Measurements from ENCODE around the gene CCDC57.
A peak's percentile ranks its signal among the peaks of the same experiment; 100 is the strongest.
"Not testable (repeated sequence)": the region's sequence is repeated elsewhere in the genome, so short reads cannot be mapped to it uniquely, and the experiment has no call there.

CCDC57 gene

DNA sequence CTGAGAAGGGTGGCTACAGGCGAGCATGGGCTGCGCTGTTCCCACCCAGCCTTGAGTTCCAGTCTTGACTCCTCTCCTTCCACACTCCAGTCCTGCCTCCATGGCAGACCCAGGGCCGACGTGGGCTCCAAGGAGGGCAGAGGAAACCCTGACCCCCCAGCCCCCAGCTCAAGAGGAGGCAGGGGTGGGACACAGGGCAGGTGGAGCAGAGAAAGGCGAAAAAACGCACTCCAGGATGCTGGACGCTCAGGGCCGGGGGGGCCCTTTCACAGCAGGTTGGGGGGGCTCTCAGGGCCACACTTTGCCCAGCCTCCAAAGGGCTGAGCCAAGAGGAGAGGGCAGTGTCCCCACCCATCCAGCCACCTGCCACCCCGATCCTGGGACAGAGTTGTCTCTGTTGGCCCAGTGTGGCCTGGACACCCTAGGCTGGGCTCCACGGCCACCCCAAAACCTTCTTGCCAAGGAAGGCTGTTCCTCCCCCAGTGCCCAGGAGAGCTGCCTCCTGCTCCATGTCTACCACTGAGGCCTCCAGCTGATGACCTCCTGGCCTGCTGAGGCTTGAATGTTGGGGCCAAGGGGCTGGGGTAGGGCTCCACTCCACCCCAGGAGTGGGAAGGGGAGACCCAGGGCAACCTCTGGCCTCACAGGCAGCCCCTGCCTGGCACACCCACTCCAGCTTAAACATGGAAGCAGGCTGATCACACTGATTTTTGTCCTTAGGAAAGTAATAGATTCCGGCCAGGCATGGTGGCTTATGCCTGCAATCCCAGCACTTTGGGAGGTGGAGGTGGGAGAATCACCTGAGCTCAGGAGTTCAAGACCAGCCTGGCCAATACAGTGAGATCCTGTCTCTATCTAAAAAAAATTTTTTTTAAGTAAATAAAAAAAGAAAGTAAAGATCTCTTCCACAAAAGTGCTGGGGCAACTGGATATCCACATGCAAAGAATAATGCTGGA, 7.4 kb upstream of the CCDC57 start:
- DNase-seq, result no peak

DNA sequence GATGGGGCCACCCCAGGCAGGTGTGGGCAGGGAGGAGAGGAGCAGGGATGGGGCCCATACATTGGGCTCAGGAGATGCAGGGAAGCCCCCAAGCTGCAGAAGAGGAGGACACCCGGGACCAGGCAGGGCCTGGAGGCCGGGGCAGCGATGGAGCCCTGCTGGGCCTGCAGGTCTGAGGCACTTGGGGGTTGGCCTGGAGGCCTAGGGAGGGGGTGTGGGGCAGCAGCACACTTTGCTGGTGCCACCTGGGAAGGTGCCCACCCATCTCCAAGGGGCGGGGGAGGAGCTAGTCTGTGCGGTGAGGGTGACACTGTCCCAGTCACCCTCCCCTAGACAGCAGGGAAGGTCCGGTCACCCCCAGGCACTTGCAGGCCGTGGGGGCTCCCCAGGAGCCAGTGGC, 6.4 kb upstream of the CCDC57 start:
- no peak for DNase-seq

DNA sequence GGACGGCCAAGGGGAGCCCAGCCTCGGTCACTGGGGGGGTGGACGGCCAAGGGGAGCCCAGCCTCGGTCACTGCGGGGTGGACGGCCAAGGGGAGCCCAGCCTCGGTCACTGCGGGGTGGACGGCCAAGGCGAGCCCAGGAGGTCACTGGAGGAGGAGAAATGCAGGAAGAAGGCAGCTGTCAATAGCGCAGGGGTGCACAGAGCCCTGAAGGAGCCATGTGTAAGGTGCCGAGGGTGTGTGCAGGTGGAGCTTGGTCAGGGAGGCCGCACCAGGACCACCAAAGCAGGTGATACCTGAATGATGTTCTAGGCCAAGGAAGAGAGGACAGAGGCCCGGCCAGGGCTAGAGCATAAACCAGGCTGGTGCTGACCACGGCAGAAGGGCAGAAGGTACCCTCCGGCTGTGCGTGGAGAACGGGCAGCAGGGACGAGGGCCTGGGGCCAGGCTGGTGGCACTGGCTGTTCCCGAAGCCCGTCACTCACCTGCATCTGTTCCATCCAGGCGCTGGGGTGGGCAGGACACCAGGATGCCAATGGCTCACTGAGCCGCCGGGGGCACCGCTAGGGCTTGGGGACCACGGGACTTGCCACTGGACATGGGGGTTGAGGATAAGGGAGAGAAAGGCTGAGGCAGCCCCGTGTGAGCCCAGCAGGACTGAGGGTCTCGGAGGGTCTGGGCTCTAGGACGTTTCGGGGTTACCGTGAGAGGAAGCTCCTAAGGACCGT, 5.9 kb upstream of the CCDC57 start:
- no peak for DNase-seq

DNA sequence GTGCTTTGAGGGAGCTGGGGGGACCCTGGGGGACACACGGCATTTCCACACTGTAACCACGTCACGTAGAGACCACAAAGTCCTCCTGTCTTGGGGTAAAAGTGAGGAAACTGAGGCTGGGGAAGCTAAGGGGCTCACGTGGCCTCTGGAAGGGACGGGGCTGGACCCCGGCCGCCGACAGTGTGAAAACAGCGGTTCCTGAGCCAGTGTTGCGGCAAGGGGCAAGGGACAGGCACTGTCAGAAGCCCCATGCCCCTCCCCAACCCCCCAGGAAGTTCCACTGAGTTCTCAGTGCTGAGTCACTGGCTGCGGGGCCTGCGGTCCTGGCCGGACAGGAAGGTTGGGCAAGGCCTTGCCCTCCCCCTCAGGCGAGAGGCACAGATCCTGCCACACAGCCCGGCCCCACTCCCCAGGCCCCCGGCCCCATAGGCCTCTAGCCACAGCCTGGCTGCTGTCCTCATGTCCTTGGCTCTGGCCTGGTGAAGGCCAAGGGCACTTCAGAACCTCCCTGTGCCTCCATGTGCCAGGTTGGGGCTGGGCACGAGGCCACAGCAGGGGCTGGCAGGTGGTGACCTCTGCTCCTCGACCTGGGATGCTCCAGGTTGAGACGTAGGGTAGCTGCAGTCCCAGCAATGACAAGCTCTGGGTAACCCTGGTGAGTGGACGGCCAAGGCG, 5.0 kb upstream of the CCDC57 start:
- peak; percentile 77 for DNase-seq

DNA sequence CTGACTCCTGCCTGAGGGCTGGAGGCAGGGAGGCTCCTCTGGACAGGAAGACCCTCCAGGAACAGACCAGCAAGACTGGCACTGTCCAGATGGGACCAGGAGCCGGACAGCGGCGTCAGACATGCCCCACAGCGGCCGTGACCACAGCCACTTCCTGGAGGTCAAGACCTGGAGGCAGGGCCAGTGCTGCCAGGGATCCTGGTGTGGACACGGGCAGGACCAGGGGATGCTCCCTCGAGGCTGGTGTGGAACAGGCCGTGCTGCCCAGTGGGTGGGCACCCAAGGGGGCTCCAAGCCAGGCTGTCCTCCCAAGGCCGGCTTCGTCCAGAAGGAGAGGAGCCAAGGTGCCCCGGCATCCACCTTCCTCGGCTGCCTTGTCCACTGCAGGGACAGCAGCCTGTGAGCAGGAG, 4.5 kb upstream of the CCDC57 start:
- DNase-seq, result no peak

DNA sequence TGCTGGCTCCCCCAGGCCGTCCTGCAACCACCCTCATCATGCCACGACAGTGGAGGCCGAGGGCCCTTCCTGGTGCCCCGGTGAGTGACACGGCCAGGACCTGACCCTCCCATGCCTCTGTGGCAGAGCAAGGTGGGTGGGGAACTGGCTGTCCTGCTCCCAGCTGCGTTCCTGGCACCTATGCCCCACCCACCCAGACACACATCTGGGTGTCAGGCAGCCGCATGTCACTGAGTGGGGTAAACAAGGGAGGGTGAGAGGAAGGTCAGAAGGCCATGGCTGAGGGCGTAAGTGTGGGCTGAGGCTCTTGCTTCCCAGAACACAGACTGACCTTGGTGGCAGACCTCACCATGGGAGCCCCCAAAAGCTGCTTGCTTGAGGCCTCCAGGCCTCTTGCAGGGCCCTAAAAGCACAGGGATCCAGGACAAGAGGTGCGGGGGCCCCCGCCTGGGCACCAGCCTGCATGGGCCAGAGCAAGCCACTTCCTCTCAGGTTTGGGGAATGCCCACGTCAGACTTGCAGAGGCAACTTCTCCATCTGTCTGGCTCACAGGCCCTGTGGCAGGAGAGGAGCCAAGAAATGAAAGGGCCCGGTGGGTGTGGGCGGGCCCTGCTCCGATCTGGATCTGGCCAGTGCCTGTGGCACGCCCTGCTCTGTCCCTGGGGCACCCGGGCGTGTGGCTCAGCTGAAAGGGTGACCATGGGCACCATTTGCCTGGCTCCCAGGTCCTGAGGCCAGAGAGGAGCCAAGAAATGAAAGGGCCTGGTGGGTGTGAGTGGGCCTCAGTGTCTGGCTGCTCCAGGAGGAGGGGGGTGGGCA, 3.9 kb upstream of the CCDC57 start:
- peak; percentile 85 for DNase-seq

DNA sequence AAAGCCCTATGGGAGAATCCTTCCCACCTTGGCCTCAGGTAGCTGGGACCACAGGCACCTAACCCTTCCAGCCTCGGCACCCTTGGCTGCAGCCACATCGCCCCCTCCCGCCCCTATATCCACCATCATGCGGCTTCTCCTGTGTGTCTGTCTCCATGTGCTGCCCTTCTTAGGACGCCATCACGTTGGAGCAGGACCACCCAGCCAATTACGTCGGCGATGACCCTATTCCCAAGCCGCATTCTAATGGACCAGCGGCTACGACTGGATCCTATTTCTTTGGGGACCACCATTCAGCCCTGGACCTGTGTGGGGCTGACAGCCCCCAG, 3.3 kb upstream of the CCDC57 start:
- no peak for DNase-seq

DNA sequence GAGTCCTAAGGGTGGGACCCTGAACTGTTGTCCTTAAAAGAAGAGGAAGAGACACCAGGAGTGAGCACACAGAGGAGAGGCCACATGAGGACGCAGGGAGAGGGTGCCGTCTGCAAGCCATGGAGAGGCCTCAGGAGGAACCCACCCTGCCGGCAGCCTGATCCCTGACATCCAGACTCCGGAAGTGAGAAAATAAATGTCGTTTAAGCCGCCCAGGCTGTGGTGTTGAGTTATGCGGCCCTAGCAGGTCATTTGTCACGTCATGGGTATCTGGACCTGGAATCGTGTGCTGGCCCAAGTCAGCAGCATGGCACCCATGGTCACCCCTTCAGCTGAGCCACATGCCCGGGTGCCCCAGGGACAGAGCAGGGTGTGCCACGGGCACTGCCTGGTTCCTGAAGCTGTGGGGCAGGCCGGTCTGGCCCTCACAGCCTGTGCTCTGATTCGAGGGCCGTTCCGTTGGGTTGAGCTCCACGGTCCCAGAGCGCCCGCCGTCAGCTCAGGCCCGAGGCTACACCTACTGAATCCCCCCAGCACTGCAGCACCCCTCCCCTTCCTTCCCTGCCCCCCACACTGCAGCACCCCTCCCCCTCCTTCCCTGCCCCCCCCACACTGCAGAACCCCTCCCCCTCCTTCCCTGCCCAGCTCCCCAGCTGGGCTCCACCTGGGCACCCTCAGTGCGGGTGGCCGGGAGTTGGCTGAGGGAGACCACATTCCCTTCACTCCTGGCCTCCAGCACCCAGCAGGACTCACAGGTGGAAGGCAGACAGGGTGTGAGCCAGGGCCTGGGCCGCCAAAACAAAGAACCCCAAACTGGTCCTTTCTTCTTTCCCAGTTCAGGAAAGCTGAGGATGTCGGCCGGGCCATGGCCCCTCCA, 2.7 kb upstream of the CCDC57 start:
- DNase-seq, result no peak

DNA sequence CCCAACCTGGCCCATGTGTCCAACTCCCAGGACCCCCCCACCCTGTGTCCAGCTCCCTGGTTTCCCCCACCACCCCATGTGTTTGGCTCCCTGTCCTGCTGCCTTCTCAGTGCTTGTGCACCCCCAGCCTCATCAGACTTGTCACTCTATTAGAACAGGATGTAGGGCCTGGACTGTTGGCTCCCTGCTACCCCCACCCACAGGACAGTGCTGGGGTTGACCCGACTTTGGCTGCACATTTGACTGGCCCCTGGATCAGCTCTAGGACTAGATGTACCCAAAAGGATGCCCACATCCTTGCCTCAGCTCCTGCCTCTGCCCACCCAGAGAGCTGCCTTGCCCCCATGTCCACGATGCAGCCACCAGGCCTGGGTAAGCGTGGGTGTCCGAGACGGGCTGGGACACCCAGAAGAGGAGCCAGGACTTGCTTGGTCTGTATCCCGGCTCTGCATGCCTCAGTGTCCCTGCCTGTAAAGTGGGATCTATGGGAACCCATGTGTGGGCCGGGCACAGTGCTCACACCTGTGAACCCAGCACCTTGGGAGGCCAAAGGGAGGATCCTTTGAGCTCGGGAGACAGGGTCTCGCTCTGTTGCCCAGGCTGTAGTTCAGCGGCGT, 1.5 kb upstream of the CCDC57 start:
- DNase-seq, result no peak

DNA sequence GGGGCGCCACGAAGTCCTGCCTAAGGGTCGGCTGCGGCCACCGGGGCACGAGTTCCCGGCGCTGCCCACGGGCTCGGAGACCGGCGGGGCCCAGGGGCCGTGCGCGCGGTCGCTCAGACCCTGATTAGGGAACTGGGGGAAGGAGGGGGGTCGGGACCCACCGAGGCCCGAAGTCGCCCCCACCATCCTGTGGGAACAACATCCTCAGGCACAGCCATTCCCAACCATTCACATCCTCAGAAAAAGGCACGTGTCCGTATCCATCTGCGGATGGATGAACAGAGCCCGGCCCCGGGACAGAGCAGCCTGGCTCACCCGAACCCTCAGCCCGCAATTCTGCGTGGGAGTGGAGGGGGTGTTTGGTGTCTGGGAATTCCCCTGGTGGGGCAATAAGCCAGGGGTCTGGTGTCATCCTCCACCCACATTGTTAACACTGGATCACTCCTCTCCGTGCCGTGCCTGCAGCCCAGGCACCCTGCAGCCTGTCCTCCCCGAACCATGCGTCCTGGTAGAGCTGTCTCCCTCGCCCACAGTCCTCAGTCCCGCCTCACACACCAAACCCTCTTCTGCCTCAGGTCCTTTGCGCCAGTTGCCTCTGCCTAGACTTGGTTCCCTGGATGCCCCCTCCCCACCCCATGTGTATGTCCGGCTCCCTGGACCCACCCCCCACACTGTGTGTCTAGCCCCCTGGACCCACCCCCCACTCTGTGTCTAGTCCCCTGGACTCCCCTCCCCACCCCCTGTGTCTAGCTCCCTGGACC, 789 bp upstream of the CCDC57 start:
- peak; percentile 66 for DNase-seq

DNA sequence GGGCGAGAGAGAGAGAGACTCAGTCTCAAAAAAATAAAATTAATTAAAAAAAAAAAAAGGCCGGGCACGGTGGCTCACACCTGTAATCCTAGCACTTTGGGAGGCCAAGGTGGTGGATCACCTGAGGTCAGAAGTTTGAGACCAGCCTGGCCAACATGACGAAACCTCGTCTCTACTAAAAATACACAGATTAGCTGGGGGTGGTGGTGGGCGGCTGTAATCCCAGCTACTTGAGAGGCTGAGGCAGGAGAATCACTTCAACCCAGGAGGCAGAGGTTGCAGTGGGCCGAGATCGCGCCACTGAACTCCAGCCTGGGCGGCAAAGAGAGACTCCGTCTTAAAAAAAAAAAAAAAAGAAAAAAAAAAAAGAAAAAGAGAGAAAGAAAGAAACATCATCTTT, 2.0 kb downstream of the CCDC57 start:
- DNase-seq, result not testable (repeated sequence)

DNA sequence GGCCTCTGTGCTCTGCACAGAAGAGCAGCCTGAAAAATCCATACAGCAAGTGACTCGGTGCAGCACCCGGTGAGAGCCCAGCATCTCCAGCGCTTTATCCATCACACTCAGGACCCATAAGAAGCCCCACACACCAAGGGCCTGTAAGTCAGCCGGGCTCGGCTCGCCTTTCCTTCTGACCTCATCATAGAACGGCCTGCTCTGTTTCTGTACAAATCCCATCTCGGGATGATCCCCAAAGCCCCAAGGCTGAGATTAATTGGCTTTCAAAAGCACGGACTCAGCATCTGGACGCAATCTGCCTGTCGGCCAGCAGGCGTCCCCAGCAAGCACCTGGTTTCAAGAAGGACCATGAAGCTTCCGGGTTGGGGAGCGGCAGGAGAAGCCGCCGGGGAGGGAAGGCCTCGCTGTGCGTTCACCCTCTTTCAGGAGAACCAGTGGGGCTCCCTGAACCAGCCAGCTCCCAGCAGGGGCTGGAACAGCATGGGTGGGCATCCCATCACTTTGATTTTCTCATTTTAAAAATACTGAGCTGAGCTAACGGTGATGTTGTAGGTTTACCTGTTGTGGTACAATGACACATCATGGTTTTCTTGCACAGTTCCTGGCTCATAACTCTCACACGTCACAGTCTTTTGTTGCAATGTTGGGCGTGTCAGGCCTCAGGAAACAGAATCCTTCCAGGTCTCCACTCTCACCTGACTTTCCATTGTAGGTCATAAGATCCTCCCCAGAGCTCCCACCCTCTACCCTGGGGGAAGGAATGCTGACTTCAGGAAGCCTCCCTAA, 6.7 kb downstream of the CCDC57 start:
- DNase-seq, result peak; percentile 83

DNA sequence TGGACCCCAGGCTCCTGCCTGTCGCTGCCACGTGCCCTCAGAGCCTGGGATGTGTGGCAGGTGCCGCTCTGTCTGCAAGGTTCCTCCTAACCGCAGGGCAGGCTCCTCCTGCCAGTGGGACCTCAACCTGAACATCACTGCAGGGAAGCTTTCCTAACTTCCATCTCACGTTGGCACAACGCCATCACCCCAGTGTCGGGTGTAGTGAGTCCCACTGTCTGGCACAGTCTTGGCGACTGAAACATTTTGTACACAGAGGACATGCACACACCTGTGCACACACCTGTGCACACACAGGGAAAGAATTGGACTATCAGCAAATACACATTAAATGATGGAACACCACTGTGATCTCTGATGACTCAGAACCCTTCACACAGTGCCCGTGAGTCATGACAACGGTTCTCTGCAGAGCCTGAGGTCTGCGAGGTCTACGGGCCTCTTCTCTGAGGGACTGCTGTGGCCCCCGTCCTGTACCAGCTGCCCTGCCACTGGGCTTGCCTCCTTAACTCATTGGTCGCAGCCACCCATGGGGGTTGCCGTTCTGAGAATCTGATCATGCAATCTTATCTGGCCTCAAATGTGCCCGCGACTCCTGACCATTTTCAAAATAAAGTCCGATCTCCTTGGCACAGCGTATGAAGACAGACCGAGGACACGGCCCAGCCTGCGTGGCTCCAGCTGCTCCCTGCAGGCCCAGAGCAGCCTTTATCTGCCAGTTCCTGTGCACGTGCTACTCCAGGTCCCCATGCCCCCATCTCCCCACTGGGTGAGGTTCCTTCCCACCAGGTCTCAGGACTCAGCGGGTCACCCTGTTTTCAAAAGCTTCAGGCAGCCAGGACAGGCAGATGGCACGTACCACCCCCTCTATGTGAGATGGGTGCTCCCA, 7.6 kb downstream of the CCDC57 start:
- no peak for DNase-seq

DNA sequence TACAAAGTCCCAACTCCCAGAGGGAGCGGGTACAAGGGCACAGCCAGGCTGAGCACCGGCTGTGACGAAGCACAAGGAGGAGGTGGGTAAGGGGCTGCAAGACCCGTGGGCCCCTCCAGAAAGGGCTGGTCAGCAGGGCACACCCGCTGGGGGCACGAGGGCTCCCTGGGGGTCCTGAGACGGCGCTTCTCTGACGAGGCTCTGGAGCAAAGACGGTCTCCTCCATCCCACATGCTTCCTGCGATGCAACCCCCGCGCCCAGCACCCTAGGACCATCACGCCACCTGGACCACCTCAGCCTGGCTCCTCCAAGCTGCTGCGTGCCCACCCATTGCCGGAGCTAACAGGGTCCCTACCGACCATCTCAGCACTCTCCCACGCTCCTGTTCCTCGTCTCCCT, 8.7 kb downstream of the CCDC57 start:
- no peak for DNase-seq

DNA sequence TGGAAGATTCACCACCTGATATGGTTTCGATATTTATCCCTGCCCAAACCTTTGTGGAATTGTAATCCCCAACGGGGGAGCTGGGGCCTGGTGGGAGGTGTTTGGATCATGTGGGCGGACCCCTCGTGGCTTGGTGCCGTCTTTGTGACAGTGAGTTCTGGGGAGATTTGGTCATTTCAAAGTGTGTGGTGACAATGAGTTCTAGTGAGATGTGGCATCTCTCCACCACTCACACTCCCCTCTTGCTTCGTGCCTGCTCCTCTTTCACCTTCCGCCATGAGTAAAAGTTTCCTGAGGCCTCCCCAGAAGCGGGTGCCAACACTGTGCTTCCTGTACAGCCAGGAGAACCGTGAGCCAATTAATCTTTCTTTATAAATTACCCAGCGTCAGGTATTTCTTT, 9.7 kb downstream of the CCDC57 start:
- no peak for DNase-seq

DNA sequence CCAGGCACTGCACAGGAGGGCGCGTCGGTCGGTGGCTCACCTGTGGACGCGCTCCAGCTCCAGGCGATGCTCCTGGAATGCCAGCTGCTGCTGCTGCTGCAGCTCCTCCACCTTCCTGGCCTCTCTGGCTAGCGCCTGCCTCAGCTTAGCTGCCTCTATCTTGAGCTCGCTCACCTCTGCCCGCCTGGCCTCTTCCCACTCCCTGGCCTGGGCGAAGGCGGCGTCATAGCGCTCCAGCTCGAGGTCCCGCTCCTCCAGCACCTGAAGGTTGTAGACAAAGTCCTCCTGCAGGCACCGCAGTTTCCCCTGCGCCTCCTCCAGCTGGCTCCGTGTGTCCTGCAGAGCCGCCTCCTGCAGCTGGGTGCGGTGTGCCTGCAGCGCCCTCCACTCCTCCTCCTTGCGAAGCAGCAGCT, 11.1 kb downstream of the CCDC57 start:
- DNase-seq, result no peak

DNA sequence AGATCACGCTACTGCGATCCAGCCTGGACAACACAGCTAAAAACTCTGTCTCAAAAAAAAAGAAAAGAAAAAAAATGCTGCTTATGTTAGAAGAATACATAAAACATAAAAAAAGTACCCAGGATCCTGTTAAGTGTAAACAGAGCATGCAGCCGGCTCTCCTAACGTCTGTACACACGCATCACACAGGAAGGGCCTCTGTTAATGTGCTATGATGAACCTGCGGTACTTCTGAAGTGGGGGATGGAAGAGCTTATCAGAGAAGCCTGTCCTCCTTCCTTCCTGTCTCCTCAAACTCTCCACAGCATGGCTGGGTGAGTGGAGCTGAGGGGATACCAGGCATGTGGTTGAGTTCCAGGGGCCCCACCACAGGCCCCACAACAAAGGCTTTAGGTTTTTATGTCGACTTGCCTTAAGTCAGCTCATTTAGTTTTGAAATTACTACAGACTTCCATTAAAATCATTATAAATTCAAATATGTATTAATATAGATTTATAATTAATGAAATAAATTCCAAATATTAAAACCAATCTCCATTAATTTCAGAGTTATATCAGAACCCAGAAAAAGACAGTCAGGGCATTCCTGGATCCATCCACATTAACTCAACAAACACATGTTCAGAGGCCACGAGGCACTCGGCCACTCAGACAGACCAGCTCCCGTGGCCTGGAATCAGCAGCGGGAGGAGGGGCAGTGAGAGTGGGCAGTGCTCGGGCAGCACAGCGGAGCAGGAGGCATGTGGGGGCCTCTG, 11.7 kb downstream of the CCDC57 start:
- peak; percentile 77 for DNase-seq

DNA sequence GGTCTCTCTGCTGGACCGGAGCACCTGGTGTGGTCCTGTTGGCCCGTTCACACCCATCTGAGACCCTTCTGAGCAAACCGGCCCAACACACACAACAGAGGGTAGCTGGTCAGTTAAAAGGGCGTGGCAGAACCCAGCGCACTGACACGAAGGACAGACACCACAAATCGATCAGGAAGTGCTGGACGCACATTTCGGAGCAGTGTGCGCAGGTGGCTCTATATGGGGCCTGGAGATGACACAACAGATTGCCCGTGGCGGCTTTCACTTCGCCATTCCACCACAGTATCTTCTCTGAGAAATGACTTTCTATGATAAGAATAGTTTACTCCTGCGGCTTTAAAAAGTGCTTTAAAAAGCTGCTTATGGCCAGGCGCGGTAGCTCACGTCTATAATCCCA, 12.5 kb downstream of the CCDC57 start:
- DNase-seq, result no peak

All from CD4-positive, alpha-beta T cell treated with Interferon gamma for 1 hour (primary cell).